NCI-H2227 (cell line): Measurements from ENCODE around the gene COBL.
A peak's percentile ranks its signal among the peaks of the same experiment; 100 is the strongest.

Source experiments
- DNase-seq: peaks from one replicate; lab custom pipeline; 2025; ENCODE audit not compliant: unreplicated experiment; lab: John Stamatoyannopoulos, UW

Gene COBL

GRCh38 chr7:51082096-51082840, 234.3 kb downstream of the COBL start:
- no peak for DNase-seq

GRCh38 chr7:51081270-51081890, 235.2 kb downstream of the COBL start:
- no peak for DNase-seq

- DNase-seq: no peak
These were observed 235.9 kb downstream of the COBL start for GRCh38 chr7:51080622-51081269.

GRCh38 chr7:51080216-51080615, 236.4 kb downstream of the COBL start:
- DNase-seq: no peak

GRCh38 chr7:51079494-51079893, 237.1 kb downstream of the COBL start:
- DNase-seq: no peak

- DNase-seq: no peak
These were observed 238.0 kb downstream of the COBL start for GRCh38 chr7:51078653-51079052.

GRCh38 chr7:51077987-51078370, 238.6 kb downstream of the COBL start:
- no peak for DNase-seq

GRCh38 chr7:51077316-51077986, 239.2 kb downstream of the COBL start:
- no peak for DNase-seq

- DNase-seq: no peak
These were observed 240.7 kb downstream of the COBL start for GRCh38 chr7:51075681-51076580.

- no peak for DNase-seq
These were observed 243.4 kb downstream of the COBL start for GRCh38 chr7:51073171-51073570.

GRCh38 chr7:51072281-51072680, 244.3 kb downstream of the COBL start:
- DNase-seq: no peak

- no peak for DNase-seq
These were observed 245.2 kb downstream of the COBL start for GRCh38 chr7:51071427-51071826.

- no peak for DNase-seq
These were observed 246.5 kb downstream of the COBL start for GRCh38 chr7:51070151-51070550.

GRCh38 chr7:51069411-51070083, 247.1 kb downstream of the COBL start:
- no peak for DNase-seq

GRCh38 chr7:51068401-51068800, 248.2 kb downstream of the COBL start:
- DNase-seq: no peak

- peak; percentile 29 for DNase-seq
These were observed 248.9 kb downstream of the COBL start for GRCh38 chr7:51067757-51068156.

- no peak for DNase-seq
These were observed 249.4 kb downstream of the COBL start for GRCh38 chr7:51067258-51067657.

- DNase-seq: no peak
These were observed 250.2 kb downstream of the COBL start for GRCh38 chr7:51066405-51066882.

GRCh38 chr7:51065766-51066165, 250.8 kb downstream of the COBL start:
- no peak for DNase-seq

- DNase-seq: no peak
These were observed 251.9 kb downstream of the COBL start for GRCh38 chr7:51064688-51065087.
